Small intestine (tissue), 7 donors: ENCODE results near the gene SPRED2. TPM values are rescaled to one million over a fixed set of nuclear protein-coding genes. Genes with fewer than 3 reads are reported as not detected.

Experiments used
- DNase-seq, 2 donors: peaks; one replicate each; pipeline versions ENCODE4 v3.0.0 to v3.0.0-alpha.2; 2013
- FAIRE-seq: peaks from 2 replicates; lab custom pipeline; 2012; peaks lifted over from hg19 to GRCh38; lab: Jason Lieb, UNC
- H3K27ac ChIP-seq, 3 donors: one replicate each; pipeline ENCODE4 v1.5.1; 2013; ENCODE audit warnings: low read length in 2 of 3, mild to moderate bottlenecking in 2 of 3, control low read depth in 1 of 3, inconsistent platforms in 1 of 3, low read depth in 1 of 3, moderate library complexity in 1 of 3
- H3K27me3 ChIP-seq, 3 donors: one replicate each; pipeline ENCODE4 v1.6.1; 2013; ENCODE audit warnings: low read length in 3 of 3, inconsistent platforms in 1 of 3; ENCODE audit not compliant: control insufficient read depth in 3 of 3, insufficient read depth in 3 of 3
- H3K36me3 ChIP-seq, 3 donors: one replicate each; pipeline ENCODE4 v1.6.1; 2013; ENCODE audit warnings: low read length in 3 of 3, inconsistent platforms in 1 of 3, low read depth in 1 of 3, mild to moderate bottlenecking in 1 of 3, moderate library complexity in 1 of 3; ENCODE audit not compliant: control insufficient read depth in 3 of 3, insufficient read depth in 2 of 3
- H3K4me1 ChIP-seq, 3 donors: one replicate each; pipeline ENCODE4 v1.6.1; 2013; ENCODE audit warnings: low read length in 2 of 3, inconsistent platforms in 1 of 3, low read depth in 1 of 3, mild to moderate bottlenecking in 1 of 3, moderate library complexity in 1 of 3; ENCODE audit not compliant: control insufficient read depth in 3 of 3, insufficient read depth in 2 of 3
- H3K4me3 ChIP-seq, 3 donors: one replicate each; pipeline ENCODE4 v1.5.1; 2013; ENCODE audit warnings: low read length in 3 of 3, control low read depth in 1 of 3, inconsistent platforms in 1 of 3, low read depth in 1 of 3, mild to moderate bottlenecking in 1 of 3, moderate library complexity in 1 of 3
- H3K9me3 ChIP-seq, 2 donors: one replicate each; pipeline ENCODE4 v1.6.1; 2013; ENCODE audit warnings: low read depth in 1 of 2, low read length in 1 of 2; ENCODE audit not compliant: control insufficient read depth in 2 of 2, insufficient read depth in 1 of 2
- WGBS, 3 donors: extraction: QIAGEN DNeasy Blood & Tissue Kit; methylation state at CpG; one replicate each; pipeline ENCODE4 v1.1.7; 2013; 5-methylcytosine and 5-hydroxymethylcytosine counted together
- polyA plus RNA-seq, 4 donors: library from polyadenylated mRNA; stranded (reverse) in 3 of 4; unstranded in 1 of 4; fragments of 200-250 nt in 3 of 4; fragments of 120-200 nt in 1 of 4; gene quantifications; one replicate each; pipeline versions ENCODE4 v1.2.1 to v1.2.3, GENCODE V29; 2013
- donor health status: healthy with polysubstance abuse.
- donor health status: control.
- donor health status: control.
- donor health status: Bipolar disorder and iron deficiency.
- donor health status: healthy.

Gene SPRED2
- polyA plus RNA-seq, 4 donors = 10.7 to 26.3 (median 19.1) TPM

- H3K36me3 ChIP-seq = peaks cover 0 to 14% (median 0%) of the 10 kb centered on the region in 3 donors
- peak overlapping the region; percentile 5 to 90 (median 85) for H3K27ac ChIP-seq
- H3K27me3 ChIP-seq = no peaks in the 10 kb centered on the region
- peak in 1 of 2 donors; percentile 56 for DNase-seq
- no peak for FAIRE-seq
- H3K4me3 ChIP-seq = no peak overlapping the region
- peaks cover 14 to 33% (median 31%) of the 10 kb centered on the region in 3 donors for H3K4me1 ChIP-seq
- H3K9me3 ChIP-seq = no peaks in the 10 kb centered on the region
- WGBS, 3 donors = 22 to 43% (median 29%) methylated on average over 17 of the region's 17 CpGs
These were observed 48.6 kb downstream of the SPRED2 start for GRCh38 chr2:65383541-65384488.

- Histone ChIP-seq H3K9me3 (no peaks in the 10 kb centered on the region), H3K27me3 (no peaks in the 10 kb centered on the region), H3K4me1 (peaks cover 18 to 39% (median 34%) of the 10 kb centered on the region in 3 donors), H3K4me3 (no peak overlapping the region), H3K27ac (peak overlapping the region; percentile 5 to 90 (median 85)), H3K36me3 (peaks cover 0 to 7% (median 0%) of the 10 kb centered on the region in 3 donors)
- DNase-seq = peak; percentile 74 to 88
- 2 to 22% (median 5%) methylated on average over 20 of the region's 20 CpGs for WGBS, 3 donors
- FAIRE-seq = no peak
These were observed 49.5 kb downstream of the SPRED2 start for GRCh38 chr2:65382776-65383357.

GRCh38 chr2:65382323-65382722 is 50.1 kb downstream of the SPRED2 start:
- FAIRE-seq = no peak
- Histone ChIP-seq H3K27ac (peak overlapping the region in 2 of 3 donors; percentile 53 to 66), H3K27me3 (no peaks in the 10 kb centered on the region), H3K4me1 (peaks cover 19 to 45% (median 39%) of the 10 kb centered on the region in 3 donors), H3K9me3 (no peaks in the 10 kb centered on the region), H3K36me3 (peaks cover 0 to 11% (median 0%) of the 10 kb centered on the region in 3 donors), H3K4me3 (no peak overlapping the region)
- WGBS, 3 donors = 20 to 31% (median 24%) methylated on average over 1 of the region's 1 CpG
- no peak for DNase-seq

GRCh38 chr2:65381607-65382051 is 50.8 kb downstream of the SPRED2 start:
- no peak for DNase-seq
- no peaks in the 10 kb centered on the region for H3K27me3 ChIP-seq
- WGBS, 3 donors = 88 to 94% (median 93%) methylated on average over 5 of the region's 5 CpGs
- H3K9me3 ChIP-seq = no peaks in the 10 kb centered on the region
- peaks cover 20 to 46% (median 40%) of the 10 kb centered on the region in 3 donors for H3K4me1 ChIP-seq
- no peak for FAIRE-seq
- no peak overlapping the region for H3K27ac ChIP-seq
- H3K36me3 ChIP-seq = peaks cover 0 to 12% (median 0%) of the 10 kb centered on the region in 3 donors
- no peak overlapping the region for H3K4me3 ChIP-seq

- no peak overlapping the region for H3K4me3 ChIP-seq
- H3K4me1 ChIP-seq = peaks cover 19 to 46% (median 38%) of the 10 kb centered on the region in 3 donors
- DNase-seq (no peak), FAIRE-seq (no peak)
- 61 to 82% (median 75%) methylated on average over 5 of the region's 5 CpGs for WGBS, 3 donors
- H3K36me3 ChIP-seq = peaks cover 0 to 12% (median 0%) of the 10 kb centered on the region in 3 donors
- H3K27me3 ChIP-seq = no peaks in the 10 kb centered on the region
- no peaks in the 10 kb centered on the region for H3K9me3 ChIP-seq
- peak overlapping the region in 1 of 3 donors; percentile 69 for H3K27ac ChIP-seq
These were observed 52.1 kb downstream of the SPRED2 start for GRCh38 chr2:65380255-65380654.

DNA sequence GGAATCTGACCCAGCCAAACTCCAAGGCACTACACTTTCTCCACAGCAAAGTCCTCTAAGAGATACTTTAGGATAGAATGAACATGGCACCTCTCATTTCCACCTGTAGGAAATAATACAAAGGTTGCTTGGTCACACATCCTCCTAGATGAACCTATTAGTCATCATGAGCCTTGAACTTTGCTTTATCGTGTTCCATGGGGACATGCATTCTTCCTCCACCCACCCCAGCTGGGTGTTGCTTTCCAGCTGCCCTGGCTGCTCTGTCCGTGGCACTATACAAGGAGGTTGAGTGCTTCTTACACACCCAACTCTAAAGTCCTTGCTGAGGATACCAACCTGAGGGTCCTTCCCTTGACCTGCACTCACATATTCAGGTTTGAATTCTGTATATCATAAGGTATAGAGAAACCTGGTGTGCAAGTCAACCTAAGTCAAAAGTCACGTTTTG is 52.7 kb downstream of the SPRED2 start:
- peaks cover 19 to 47% (median 38%) of the 10 kb centered on the region in 3 donors for H3K4me1 ChIP-seq
- H3K36me3 ChIP-seq = peaks cover 0 to 16% (median 0%) of the 10 kb centered on the region in 3 donors
- peak overlapping the region; percentile 0 to 88 (median 40) for H3K27ac ChIP-seq
- H3K27me3 ChIP-seq = no peaks in the 10 kb centered on the region
- 33 to 64% (median 42%) methylated on average over 3 of the region's 3 CpGs for WGBS, 3 donors
- peak; percentile 63 to 97 for DNase-seq
- no peaks in the 10 kb centered on the region for H3K9me3 ChIP-seq
- no peak overlapping the region for H3K4me3 ChIP-seq
- FAIRE-seq = no peak

DNA sequence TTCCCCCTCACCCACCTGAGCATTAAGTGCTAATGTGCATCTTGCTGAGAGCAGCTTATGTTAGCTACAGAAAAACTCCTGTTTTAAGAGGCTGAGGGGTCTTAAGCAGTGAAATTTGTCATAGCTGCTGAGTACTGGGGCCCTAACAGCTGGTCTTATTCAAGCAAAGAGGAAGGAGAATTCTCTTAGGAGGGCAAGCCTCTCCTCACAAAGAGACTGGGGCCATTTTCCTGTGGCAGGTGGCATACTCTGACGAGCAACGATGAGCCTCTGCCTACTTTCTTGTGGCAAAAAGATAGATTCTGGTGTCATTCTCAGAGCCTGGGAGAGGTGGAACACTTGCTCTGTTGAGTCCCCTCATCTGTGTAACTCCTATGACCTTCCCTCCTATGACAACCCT is 53.2 kb downstream of the SPRED2 start:
- Histone ChIP-seq H3K9me3 (no peaks in the 10 kb centered on the region), H3K27me3 (no peaks in the 10 kb centered on the region), H3K27ac (peak overlapping the region; percentile 0 to 88 (median 40)), H3K4me3 (no peak overlapping the region), H3K36me3 (peaks cover 0 to 17% (median 0%) of the 10 kb centered on the region in 3 donors), H3K4me1 (peaks cover 21 to 48% (median 35%) of the 10 kb centered on the region in 3 donors)
- FAIRE-seq (no peak), DNase-seq (no peak)
- 81 to 95% (median 88%) methylated on average over 2 of the region's 2 CpGs for WGBS, 3 donors

- Histone ChIP-seq H3K4me1 (peaks cover 21 to 47% (median 26%) of the 10 kb centered on the region in 3 donors), H3K4me3 (no peak overlapping the region), H3K9me3 (no peaks in the 10 kb centered on the region), H3K27me3 (no peaks in the 10 kb centered on the region), H3K27ac (no peak overlapping the region), H3K36me3 (peaks cover 0 to 17% (median 0%) of the 10 kb centered on the region in 3 donors)
- FAIRE-seq = no peak
- WGBS, 3 donors = 91 to 95% (median 93%) methylated on average over 4 of the region's 4 CpGs
- no peak for DNase-seq
These were observed 54.1 kb downstream of the SPRED2 start for GRCh38 chr2:65378290-65378689.
